HEK293T (cell line): ENCODE measurements around the gene SGMS1.

Experiments used
- CTCF ChIA-PET: fragments of 350-600 bp; formaldehyde crosslinking; extraction: SDS; loops from one replicate; lab custom pipeline; 2021; ENCODE audit warnings: antibody characterized with exemption, inconsistent platforms; lab: Yijun Ruan, JAX
- POLR2A ChIA-PET: fragments of 350-600 bp; formaldehyde crosslinking; extraction: SDS; loops from one replicate; lab custom pipeline; 2020; ENCODE audit warnings: antibody characterized with exemption, inconsistent platforms; lab: Yijun Ruan, JAX
- DNase-seq: peaks from one replicate; pipeline ENCODE4 v3.0.0; 2012; ENCODE audit warnings: mixed read lengths; ENCODE audit errors: extremely low spot score
- ARNT ChIP-seq: fragments of 450-650 bp; IDR thresholded peaks from 2 replicates; pipeline ENCODE4 v1.6.1; 2017; ENCODE audit warnings: mild to moderate bottlenecking
- BHLHE40 ChIP-seq: fragments of 450-650 bp; IDR thresholded peaks from 2 replicates; pipeline ENCODE4 v1.6.1; 2016; ENCODE audit warnings: mild to moderate bottlenecking, moderate library complexity, borderline replicate concordance
- CTBP1 ChIP-seq: fragments of 450-650 bp; IDR thresholded peaks from 2 replicates; pipeline ENCODE4 v1.6.1; 2016; ENCODE audit warnings: borderline replicate concordance
- ELF4 ChIP-seq: fragments of 450-650 bp; IDR thresholded peaks from 2 replicates; pipeline ENCODE4 v1.6.1; 2017; ENCODE audit warnings: antibody characterized with exemption
- FOXA1 ChIP-seq: fragments of 450-650 bp; IDR thresholded peaks from 2 replicates; pipeline ENCODE4 v1.6.1; 2016; ENCODE audit warnings: mild to moderate bottlenecking
- FOXK2 ChIP-seq: fragments of 450-650 bp; IDR thresholded peaks from 2 replicates; pipeline ENCODE4 v1.6.1; 2016; ENCODE audit warnings: mild to moderate bottlenecking
- FOXM1 ChIP-seq: fragments of 450-650 bp; IDR thresholded peaks from 2 replicates; pipeline ENCODE4 v1.6.1; 2017; ENCODE audit warnings: mild to moderate bottlenecking, borderline replicate concordance
- HDGF ChIP-seq: fragments of 450-650 bp; IDR thresholded peaks from 2 replicates; pipeline ENCODE4 v1.6.1; 2017; ENCODE audit warnings: antibody characterized with exemption, borderline replicate concordance
- L3MBTL2 ChIP-seq: fragments of 450-650 bp; conservative IDR thresholded peaks from 2 replicates; pipeline ENCODE4 v1.6.1; 2016; ENCODE audit warnings: mild to moderate bottlenecking
- LEF1 ChIP-seq: fragments of 450-650 bp; IDR thresholded peaks from 2 replicates; pipeline ENCODE4 v1.6.1; 2017; ENCODE audit warnings: mild to moderate bottlenecking, borderline replicate concordance
- NFRKB ChIP-seq: fragments of 450-650 bp; IDR thresholded peaks from 2 replicates; pipeline ENCODE4 v1.6.1; 2016; ENCODE audit warnings: mild to moderate bottlenecking, moderate library complexity
- SP1 ChIP-seq: fragments of 450-650 bp; IDR thresholded peaks from 2 replicates; pipeline ENCODE4 v1.6.1; 2017
- SUZ12 ChIP-seq: fragments of 450-650 bp; IDR thresholded peaks from 2 replicates; pipeline ENCODE4 v1.6.1; 2016; ENCODE audit warnings: mild to moderate bottlenecking
- TARDBP ChIP-seq: fragments of 450-650 bp; IDR thresholded peaks from 2 replicates; pipeline ENCODE4 v1.6.1; 2016
- ZNF384 ChIP-seq: fragments of 450-650 bp; IDR thresholded peaks from 2 replicates; pipeline ENCODE4 v1.6.1; 2016
- TF ChIP-seq, protein P1 (sequence below): fragments of 450-650 bp; IDR thresholded peaks from 2 replicates; pipeline ENCODE4 v1.6.1; 2016

Gene SGMS1

DNA sequence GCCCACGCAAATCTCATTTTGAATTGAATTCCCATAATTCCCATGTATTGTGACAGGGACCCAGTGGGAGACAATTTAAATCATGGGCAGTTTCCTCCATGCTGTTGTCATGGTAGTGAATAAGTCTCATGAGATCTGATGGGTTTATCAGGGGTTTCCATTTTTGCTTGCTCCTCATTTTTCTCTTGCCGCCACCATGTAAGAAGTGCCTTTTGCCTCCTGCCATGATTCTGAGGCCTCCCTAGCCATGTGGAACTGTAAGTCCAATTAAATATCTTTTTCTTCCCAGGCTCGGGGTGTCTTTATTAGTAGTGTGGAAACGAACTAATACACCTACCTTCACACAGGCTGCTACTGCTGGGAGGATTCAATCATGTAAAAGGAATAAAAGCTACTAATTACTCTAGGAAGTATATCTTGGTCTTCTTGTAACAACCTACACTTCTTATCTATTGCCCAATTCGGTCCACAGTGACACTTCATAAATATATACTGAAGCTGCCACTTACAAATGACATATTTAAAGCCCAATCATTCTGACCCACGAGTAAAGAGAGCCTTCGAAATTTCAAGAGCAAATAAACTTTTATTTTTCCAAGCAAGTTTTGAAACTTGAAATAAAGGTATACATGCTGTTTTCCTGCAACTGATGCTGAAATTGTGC lies 272.1 kb downstream of the SGMS1 start:
- TF ChIP-seq L3MBTL2 (no peak), SUZ12 (no peak), FOXA1 (no peak), CTBP1 (no peak), ARNT (no peak), FOXK2 (no peak), NFRKB (no peak), TARDBP (no peak), SP1 (no peak), FOXM1 (no peak), BHLHE40 (no peak), ELF4 (no peak), ZNF384 (no peak)
- TF ChIP-seq, protein P1, sequence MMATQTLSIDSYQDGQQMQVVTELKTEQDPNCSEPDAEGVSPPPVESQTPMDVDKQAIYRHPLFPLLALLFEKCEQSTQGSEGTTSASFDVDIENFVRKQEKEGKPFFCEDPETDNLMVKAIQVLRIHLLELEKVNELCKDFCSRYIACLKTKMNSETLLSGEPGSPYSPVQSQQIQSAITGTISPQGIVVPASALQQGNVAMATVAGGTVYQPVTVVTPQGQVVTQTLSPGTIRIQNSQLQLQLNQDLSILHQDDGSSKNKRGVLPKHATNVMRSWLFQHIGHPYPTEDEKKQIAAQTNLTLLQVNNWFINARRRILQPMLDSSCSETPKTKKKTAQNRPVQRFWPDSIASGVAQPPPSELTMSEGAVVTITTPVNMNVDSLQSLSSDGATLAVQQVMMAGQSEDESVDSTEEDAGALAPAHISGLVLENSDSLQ, result no peak
- DNase-seq, result no peak
- ChIA-PET POLR2A (no interaction called here), CTCF (no interaction called here)

GRCh38 chr10:50350366-50350765 lies 273.4 kb downstream of the SGMS1 start:
- CTCF ChIA-PET, result no interaction called here
- no peak for DNase-seq
- POLR2A ChIA-PET, result no interaction called here
- TF ChIP-seq, protein P1, result no peak
- TF ChIP-seq CTBP1, result no peak
- no peak for TF ChIP-seq SUZ12
- TF ChIP-seq FOXA1, result no peak
- no peak for TF ChIP-seq ELF4
- no peak for TF ChIP-seq ARNT
- no peak for TF ChIP-seq FOXM1
- TF ChIP-seq BHLHE40, result no peak
- no peak for TF ChIP-seq L3MBTL2
- TF ChIP-seq NFRKB, result no peak
- TF ChIP-seq ZNF384, result no peak
- TF ChIP-seq LEF1, result no peak
- TF ChIP-seq FOXK2, result no peak
- TF ChIP-seq SP1, result no peak
- TF ChIP-seq HDGF, result no peak
- no peak for TF ChIP-seq TARDBP

- TF ChIP-seq CTBP1, result no peak
- TF ChIP-seq BHLHE40, result no peak
- CTCF ChIA-PET, result no interaction called here
- no peak for DNase-seq
- POLR2A ChIA-PET, result no interaction called here
These were observed 274.2 kb downstream of the SGMS1 start for GRCh38 chr10:50349554-50349953.

GRCh38 chr10:50347394-50347802 lies 276.4 kb downstream of the SGMS1 start:
- no peak for TF ChIP-seq L3MBTL2
- no peak for TF ChIP-seq BHLHE40
- no peak for TF ChIP-seq FOXK2
- no peak for TF ChIP-seq ZNF384
- no peak for TF ChIP-seq SUZ12
- no peak for TF ChIP-seq HDGF
- TF ChIP-seq FOXM1, result no peak
- no peak for TF ChIP-seq FOXA1
- no peak for TF ChIP-seq SP1
- no peak for TF ChIP-seq ARNT
- no peak for TF ChIP-seq LEF1
- TF ChIP-seq TARDBP, result no peak
- DNase-seq, result no peak
- POLR2A ChIA-PET, result no interaction called here
- CTCF ChIA-PET, result no interaction called here

DNA sequence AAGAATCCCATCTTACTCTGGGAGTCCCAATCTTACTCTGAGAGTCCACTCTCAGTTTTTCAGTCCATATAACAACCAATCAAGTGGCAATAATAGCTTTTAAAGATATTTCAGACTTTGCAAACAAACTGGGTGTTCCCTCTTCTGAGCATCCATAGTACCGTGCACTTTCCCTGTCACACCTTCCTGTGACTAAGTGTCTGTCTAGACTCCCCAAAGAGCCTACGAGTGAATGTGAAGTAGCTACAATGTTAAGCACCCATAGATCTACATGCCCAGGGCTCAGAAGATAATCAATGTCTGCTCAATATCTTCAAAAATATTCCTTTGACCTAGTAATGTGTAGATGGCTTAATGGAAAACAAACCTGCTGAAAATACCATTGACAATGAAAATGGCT lies 276.8 kb downstream of the SGMS1 start:
- ChIA-PET CTCF (no interaction called here), POLR2A (no interaction called here)
- TF ChIP-seq CTBP1, result no peak
- TF ChIP-seq FOXK2, result no peak
- TF ChIP-seq HDGF, result no peak
- TF ChIP-seq FOXA1, result no peak
- no peak for TF ChIP-seq ARNT
- TF ChIP-seq, protein P1, result no peak
- TF ChIP-seq NFRKB, result no peak
- no peak for TF ChIP-seq FOXM1
- TF ChIP-seq ELF4, result no peak
- TF ChIP-seq SUZ12, result no peak
- TF ChIP-seq ZNF384, result no peak
- TF ChIP-seq L3MBTL2, result no peak
- no peak for TF ChIP-seq LEF1
- TF ChIP-seq SP1, result no peak
- no peak for TF ChIP-seq TARDBP
- TF ChIP-seq BHLHE40, result no peak
- DNase-seq, result no peak

- no peak for TF ChIP-seq FOXK2
- no peak for TF ChIP-seq BHLHE40
- no peak for TF ChIP-seq ARNT
- TF ChIP-seq, protein P1, result no peak
- TF ChIP-seq ZNF384, result no peak
- CTCF ChIA-PET, result no interaction called here
- DNase-seq, result no peak
- POLR2A ChIA-PET, result no interaction called here
These were observed 278.2 kb downstream of the SGMS1 start for GRCh38 chr10:50345545-50345944.
